Measurements from ENCODE around the gene RPL22.

The RPL22 gene

GRCh38 chr1:6162341-6162740 lies 37.1 kb downstream of the RPL22 start:
- no peak overlapping the region for H3K27ac ChIP-seq

DNA sequence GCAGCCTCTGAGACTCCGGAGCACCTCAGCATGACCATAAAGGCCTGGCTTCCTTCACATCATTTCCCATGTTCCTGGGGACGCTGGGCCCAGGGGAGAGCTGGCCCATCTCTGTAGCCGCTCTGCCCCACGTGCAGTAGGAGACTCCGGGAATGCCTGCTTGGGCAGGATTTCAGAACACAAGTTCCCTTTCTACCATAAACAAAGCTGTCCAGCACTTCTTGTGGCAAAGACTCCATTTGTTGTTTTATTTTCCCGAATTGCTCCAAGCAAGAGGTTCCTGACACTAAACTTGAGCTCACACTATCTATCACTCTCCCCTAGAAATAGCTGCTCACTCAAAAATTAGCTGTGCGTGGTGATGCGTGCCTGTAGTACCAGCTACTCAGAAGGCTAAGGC lies 41.2 kb downstream of the RPL22 start:
- DNase-seq (ENCODE audit: low spot score): peak; percentile 17
- peak overlapping the region; percentile 84 for H3K27ac ChIP-seq
- ChIA-PET POLR2A (ENCODE audit: low non-redundant PET) (no interaction called here), CTCF (interaction anchor here (1.0 kb wide), 1 partner anchor 27 kb away, joined by 4 read pairs; no protein-coding TSS in a partner anchor)
- no peak for TF ChIP-seq CTCF (conservative IDR thresholded peaks at IDR 0.05; ENCODE audit: low read depth)

More at GRCh38 chr1:6162341-6162740, 37.1 kb downstream of the RPL22 start:
- ChIA-PET CTCF (interaction anchor here (0.6 to 1.3 kb wide), 4 partner anchors 21 to 82 kb away, joined by 3 to 5 read pairs (median 4); no protein-coding TSS in a partner anchor), POLR2A (ENCODE audit: low non-redundant PET) (no interaction called here)
- no peak for TF ChIP-seq CTCF (conservative IDR thresholded peaks at IDR 0.05; ENCODE audit: low read depth)
- DNase-seq (ENCODE audit: low spot score): no peak

- H3K27ac ChIP-seq: peak overlapping the region; percentile 84
- CTCF ChIA-PET: interaction anchor here (1.0 to 1.1 kb wide), 3 partner anchors 10 to 49 kb away, joined by 3 to 4 read pairs (median 3); no protein-coding TSS in a partner anchor
- POLR2A ChIA-PET (ENCODE audit: low non-redundant PET): no interaction called here
- peak; percentile 99 for DNase-seq (ENCODE audit: low spot score)
- TF ChIP-seq CTCF (conservative IDR thresholded peaks at IDR 0.05; ENCODE audit: low read depth): no peak
These were observed 41.7 kb downstream of the RPL22 start for GRCh38 chr1:6157528-6158174.

GRCh38 chr1:6157132-6157527 lies 42.3 kb downstream of the RPL22 start:
- ChIA-PET CTCF (interaction anchor here (1.0 to 1.1 kb wide), 3 partner anchors 10 to 48 kb away, joined by 3 to 4 read pairs (median 3); no protein-coding TSS in a partner anchor), POLR2A (ENCODE audit: low non-redundant PET) (no interaction called here)
- no peak for TF ChIP-seq CTCF (conservative IDR thresholded peaks at IDR 0.05; ENCODE audit: low read depth)
- DNase-seq (ENCODE audit: low spot score): peak; percentile 26
- H3K27ac ChIP-seq: peak overlapping the region; percentile 84

DNA sequence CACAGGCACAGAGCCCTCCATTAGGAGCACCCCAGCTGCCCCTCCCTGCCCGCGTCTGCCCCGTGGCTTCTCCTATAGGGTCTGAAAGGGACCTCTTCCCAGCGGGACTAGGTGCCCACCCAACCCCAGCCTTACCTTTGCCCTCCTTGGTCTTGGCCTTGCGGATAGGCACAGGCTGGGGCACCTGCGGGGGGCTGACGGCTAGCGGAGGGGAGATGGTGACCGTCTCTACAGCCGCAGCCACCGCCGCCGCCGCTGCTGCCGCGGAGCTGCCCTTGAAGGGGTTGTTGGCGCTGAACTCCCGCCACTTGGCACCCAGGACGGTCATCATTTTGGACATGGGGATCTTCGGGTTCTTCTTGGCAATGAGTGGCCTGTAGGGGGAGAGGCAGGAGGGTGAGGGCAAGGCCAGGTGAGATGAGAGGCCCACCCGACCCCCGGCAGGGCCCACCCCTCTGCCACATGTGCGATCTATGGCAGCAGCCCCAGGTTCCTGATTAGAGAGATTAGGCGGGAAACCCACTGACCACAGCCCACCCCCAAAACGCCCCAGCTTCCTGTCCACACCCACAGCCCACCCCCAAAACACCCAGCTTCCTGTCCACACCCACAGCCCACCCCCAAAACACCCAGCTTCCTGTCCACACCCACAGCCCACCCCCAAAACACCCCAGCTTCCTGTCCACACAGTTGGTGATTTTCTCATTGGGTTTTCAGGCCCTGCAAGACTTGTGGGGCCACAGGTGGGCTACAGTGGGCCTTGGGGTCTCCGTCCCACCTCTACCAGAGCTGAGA lies 44.7 kb downstream of the RPL22 start:
- ChIA-PET POLR2A (ENCODE audit: low non-redundant PET) (no interaction called here), CTCF (interaction anchor here (0.6 kb wide), 2 partner anchors 242 to 249 kb away, joined by 4 to 6 read pairs; no protein-coding TSS in a partner anchor)
- no peak for TF ChIP-seq CTCF (conservative IDR thresholded peaks at IDR 0.05; ENCODE audit: low read depth)
- no peak overlapping the region for H3K27ac ChIP-seq
- no peak for DNase-seq (ENCODE audit: low spot score)

DNA sequence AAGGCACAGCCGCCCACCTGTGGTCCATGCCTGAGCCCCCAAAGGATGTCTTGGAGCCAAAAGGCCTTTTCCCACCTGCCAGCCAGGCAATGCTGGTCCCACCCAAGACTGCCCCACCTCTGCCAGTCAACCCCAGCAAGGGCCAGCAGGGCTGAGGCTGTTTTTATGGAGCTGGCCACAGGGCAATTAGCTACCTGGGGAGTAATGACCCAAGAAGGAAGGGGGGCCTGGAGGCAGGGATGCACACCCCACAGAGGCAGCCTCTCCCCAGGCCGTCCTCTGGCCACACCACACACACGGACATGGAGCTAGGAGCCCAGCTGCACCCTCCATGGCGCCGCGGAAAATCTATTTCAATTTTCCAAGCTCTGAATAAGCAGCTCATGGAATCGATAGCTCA lies 46.5 kb downstream of the RPL22 start:
- H3K27ac ChIP-seq: no peak overlapping the region
- ChIA-PET POLR2A (ENCODE audit: low non-redundant PET) (no interaction called here), CTCF (interaction anchor here (0.6 to 1.2 kb wide), 2 partner anchors 18 to 269 kb away, joined by 3 to 4 read pairs; no protein-coding TSS in a partner anchor)
- no peak for DNase-seq (ENCODE audit: low spot score)
- TF ChIP-seq CTCF (conservative IDR thresholded peaks at IDR 0.05; ENCODE audit: low read depth): no peak

Measured in RWPE1 (cell line).